Measurements from ENCODE around the gene KIR3DL1.
"Not testable (repeated sequence)": the region's sequence is repeated elsewhere in the genome, so short reads cannot be mapped to it uniquely, and the experiment has no call there.

Gene KIR3DL1

GRCh38 chr19:54816251-54816650 lies at the start of gene KIR3DL1:
TSS of gene KIR3DL1 (plus strand) at chr19:54816468.
- DNase-seq = not testable (repeated sequence)

GRCh38 chr19:54769646-54770045 lies 46.6 kb upstream of the KIR3DL1 start, which contains the start of gene KIR2DL1:
TSS of gene KIR2DL1 (plus strand) at chr19:54769793. CDS start at chr19:54769851, 58 bp downstream.
- not testable (repeated sequence) for DNase-seq

- not testable (repeated sequence) for DNase-seq
These were observed 45.8 kb upstream of the KIR3DL1 start for GRCh38 chr19:54770511-54770910.

- DNase-seq = not testable (repeated sequence)
These were observed 45.0 kb upstream of the KIR3DL1 start for GRCh38 chr19:54771018-54771960.

- not testable (repeated sequence) for DNase-seq
These were observed 43.6 kb upstream of the KIR3DL1 start for GRCh38 chr19:54772666-54773065.

GRCh38 chr19:54775095-54775815 lies 41.0 kb upstream of the KIR3DL1 start:
- not testable (repeated sequence) for DNase-seq

DNA sequence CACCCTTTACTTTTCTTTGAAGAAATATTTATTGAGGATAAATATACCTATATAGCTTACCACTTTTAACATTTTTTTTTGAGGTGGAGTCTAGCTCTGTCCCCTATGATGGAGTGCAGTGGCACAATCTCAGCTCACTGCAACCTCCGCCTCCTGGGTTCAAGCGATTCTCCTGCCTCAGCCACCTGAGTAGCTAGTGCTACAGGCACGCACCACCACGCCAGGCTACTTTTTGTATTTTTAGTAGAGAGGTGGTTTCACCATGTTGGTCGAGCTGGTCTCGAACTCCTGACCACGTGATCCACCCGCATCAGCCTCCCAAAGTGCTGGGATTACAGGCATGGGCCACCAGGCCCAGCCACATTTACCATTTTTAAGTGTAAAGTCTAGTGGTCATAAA lies 40.4 kb upstream of the KIR3DL1 start:
- not testable (repeated sequence) for DNase-seq

DNA sequence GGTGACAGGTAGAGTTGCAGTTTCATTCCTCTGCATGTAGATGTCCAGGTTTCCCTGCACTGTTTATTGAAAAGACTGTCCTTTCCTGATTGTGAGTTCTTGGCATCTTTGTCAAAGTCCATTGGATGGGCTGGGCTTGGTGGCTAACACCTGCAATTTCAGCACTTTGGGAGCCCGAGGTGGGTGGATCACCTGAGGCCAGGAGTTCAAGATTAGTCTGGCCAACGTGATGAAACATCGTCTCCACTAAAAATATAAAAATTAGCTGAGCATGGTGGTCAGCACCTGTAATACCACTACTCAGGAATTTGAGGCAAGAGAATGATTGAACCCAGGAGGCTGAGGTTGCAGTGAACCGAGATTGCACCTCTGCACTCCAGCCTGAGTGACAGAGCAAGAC lies 38.4 kb upstream of the KIR3DL1 start:
- not testable (repeated sequence) for DNase-seq

DNA sequence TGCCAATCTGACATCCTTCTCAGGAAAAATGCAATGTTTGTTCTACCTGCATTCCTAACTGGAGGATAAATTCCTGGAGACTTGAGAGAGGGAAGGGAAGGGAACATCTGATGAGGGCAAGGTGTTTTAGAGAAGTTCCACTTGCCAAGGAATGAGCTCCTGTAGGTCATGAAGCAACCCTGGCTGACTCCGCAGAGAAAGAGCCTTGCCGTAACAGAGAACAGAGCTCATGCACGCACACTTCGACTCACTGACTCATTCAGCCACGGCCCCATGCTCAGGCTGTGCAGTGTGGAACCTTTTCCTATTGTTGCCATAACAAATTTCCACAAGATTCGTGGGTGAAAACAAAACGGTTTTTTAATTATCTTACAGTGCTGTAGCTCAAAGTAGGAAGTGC lies 37.4 kb upstream of the KIR3DL1 start:
- not testable (repeated sequence) for DNase-seq

DNA sequence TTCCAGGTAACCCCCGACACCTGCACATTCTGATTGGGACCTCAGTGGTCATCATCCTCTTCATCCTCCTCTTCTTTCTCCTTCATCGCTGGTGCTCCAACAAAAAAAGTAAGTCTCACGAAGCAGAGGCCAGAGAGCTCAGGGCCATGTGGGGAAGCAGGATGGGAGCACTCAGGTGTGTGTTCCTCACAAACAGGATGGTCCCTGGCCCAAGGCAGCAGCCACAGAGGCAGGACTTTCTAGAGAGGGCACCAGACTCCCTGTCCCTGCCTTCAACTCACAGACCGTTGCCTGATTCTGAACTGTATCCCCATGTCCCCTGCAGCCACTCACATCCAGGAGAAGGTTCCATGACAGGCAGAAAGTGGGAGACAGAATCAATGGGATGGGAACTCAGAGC lies 33.4 kb upstream of the KIR3DL1 start:
- DNase-seq = not testable (repeated sequence)

- not testable (repeated sequence) for DNase-seq
These were observed 30.1 kb upstream of the KIR3DL1 start for GRCh38 chr19:54786091-54786723.

DNA sequence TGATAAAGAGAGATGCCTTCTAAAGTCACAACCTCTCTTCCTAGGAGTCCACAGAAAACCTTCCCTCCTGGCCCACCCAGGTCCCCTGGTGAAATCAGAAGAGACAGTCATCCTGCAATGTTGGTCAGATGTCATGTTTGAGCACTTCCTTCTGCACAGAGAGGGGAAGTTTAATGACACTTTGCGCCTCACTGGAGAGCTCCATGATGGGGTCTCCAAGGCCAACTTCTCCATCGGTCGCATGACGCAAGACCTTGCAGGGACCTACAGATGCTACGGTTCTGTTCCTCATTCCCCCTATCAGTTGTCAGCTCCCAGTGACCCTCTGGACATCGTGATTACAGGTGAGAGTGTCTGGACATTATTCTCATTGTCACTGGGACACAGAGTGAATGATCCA lies 28.1 kb upstream of the KIR3DL1 start:
- not testable (repeated sequence) for DNase-seq

- DNase-seq = no peak
These were observed 25.6 kb upstream of the KIR3DL1 start for GRCh38 chr19:54790711-54791110.

DNA sequence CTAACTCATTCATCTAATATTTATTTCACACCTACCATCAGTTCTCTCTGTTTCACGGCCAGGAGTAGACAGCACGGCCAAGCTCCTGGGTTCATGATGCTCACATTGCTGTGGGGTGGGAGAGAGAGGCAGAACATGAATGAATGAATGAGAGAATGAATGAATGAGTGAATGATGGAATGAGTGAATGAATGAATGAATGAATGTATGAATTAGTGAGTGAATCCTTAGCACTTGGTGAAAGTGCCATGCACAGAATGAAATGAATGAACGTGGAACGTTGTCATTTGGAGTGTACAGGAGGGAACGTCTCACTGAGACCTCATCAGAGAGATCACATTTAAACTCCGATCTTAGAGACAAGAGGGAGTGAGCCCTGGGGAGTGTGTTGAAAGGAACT lies 24.8 kb upstream of the KIR3DL1 start:
- no peak for DNase-seq

DNA sequence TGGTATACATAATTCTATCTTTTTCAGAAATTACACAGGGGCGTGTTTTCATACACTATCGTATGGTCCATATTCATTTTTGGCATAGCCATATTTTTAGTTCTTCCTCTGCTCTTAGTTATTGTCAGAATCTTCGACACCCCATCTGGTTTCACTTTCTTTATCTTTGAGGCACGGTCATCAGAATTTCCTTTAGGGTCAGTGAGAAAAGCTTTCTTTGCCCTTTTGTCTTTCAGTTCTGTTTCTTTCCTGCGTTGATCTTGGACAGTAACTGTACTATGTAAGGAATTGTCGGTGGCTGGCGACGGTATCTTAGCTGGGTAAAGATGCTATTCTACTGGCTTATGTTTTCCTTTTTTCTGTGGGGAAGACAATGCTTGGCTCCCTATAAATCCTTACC lies 23.5 kb upstream of the KIR3DL1 start:
- DNase-seq = no peak

DNA sequence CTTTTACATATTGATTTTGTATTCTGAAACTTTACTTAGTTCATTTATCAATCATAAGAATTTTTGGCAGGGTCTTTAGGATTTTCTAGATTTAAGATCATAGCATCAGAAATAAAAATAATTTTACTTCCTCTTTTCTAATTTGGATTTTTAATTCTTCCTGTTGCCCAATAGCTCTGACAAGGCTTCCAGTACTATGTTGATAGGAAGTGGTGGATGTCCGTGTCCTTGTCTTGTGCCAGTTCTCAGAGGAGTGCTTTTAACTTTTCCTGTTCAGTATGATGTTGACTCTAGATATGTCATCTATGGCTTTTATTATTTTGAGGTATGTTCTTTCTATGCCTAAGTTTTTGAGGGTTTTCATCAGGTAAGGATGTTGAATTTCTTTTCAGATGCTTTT lies 20.5 kb upstream of the KIR3DL1 start:
- no peak for DNase-seq

DNA sequence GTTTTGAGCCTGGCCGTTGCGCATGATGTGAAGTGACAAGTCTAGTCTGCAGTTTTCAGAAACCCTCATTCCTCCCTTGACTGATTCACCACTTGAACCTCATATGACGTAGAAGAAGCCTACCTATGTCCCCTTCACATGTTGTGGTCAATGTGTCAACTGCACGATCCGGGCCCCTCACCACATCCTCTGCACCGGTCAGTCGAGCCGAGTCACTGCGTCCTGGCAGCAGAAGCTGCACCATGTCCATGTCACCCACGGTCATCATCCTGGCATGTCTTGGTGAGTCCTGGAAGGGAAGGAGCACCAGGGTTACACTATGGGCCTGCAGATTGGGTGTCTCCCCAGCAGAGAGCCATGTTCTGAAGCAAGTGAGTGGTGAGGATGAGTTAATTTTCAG lies 12.9 kb upstream of the KIR3DL1 start, which contains the start of gene KIR2DL4:
Gene KIR2DL4 (plus strand): TSS at position 201 of the 400 bp plus-strand sequence. CDS start 42 bp downstream, at position 243.
- DNase-seq = no peak

- no peak for DNase-seq
These were observed 12.2 kb upstream of the KIR3DL1 start for GRCh38 chr19:54804101-54804500.

- DNase-seq = no peak
These were observed 11.7 kb upstream of the KIR3DL1 start for GRCh38 chr19:54804571-54804970.

DNA sequence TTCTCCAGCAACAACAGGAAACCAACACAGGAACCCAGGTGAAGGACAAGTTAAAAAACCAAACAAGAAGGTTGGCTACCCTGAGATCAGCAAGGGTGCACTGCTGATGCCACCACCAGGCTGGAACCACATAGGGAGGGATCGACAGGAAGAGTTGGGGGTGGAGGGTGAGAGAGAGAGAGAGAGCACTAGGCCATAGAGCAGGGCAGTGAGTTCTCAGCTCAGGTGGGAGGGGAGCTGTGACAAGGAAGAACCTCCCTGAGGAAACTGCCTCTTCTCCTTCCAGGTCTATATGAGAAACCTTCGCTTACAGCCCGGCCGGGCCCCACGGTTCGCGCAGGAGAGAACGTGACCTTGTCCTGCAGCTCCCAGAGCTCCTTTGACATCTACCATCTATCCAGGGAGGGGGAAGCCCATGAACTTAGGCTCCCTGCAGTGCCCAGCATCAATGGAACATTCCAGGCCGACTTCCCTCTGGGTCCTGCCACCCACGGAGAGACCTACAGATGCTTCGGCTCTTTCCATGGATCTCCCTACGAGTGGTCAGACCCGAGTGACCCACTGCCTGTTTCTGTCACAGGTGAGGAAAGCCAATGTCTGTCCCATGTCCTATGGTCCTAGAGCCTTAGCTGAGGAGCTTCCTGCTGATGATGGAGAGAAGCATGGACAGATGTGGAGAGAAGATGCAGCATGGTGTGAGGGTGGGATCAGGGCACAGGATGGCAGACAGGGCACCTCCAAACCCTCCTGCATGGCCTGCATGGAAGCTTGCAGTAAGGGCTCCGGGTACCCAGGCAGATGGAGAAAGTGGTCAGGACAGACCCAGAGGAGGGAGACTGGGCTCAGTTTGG lies 10.4 kb upstream of the KIR3DL1 start:
- no peak for DNase-seq

- DNase-seq = no peak
These were observed 9.8 kb upstream of the KIR3DL1 start for GRCh38 chr19:54806516-54806838.

GRCh38 chr19:54814571-54814970 lies 1.7 kb upstream of the KIR3DL1 start:
- DNase-seq = not testable (repeated sequence)

Data from NCI-H146 (cell line).